Activated B cell treated with CpG ODN at 0.5 μM for 24 hours (primary cell): ENCODE results near the gene PTGDR2. TPM values are rescaled to one million over a fixed set of nuclear protein-coding genes. Genes with fewer than 3 reads are reported as not detected.

Experiments
- ATAC-seq: fragments of 200-7000 bp; cut with Tn5 transposase; one replicate; pipeline ENCODE4 v1.10.0; 2021; ENCODE audit warnings: low read depth, mild to moderate bottlenecking, moderate library complexity
- CTCF ChIA-PET: fragments of 350-600 bp; sonication (Branson Sonifier 250); formaldehyde crosslinking; loops from one replicate; lab custom pipeline; 2021; ENCODE audit warnings: antibody characterized with exemption; lab: Charles Lee
- POLR2A ChIA-PET: fragments of 350-600 bp; sonication (Branson Sonifier 250); formaldehyde crosslinking; loops from one replicate; lab custom pipeline; 2021; ENCODE audit warnings: antibody characterized with exemption; lab: Charles Lee
- DNase-seq: peaks from one replicate; pipeline ENCODE4 v3.0.0; 2022
- H3K27ac Mint-ChIP-seq: one replicate; pipeline ENCODE4 v1.8.0; 2020; ENCODE audit warnings: mixed read lengths
- H3K27me3 Mint-ChIP-seq: one replicate; pipeline ENCODE4 v1.8.0; 2021; ENCODE audit warnings: mixed read lengths
- H3K36me3 Mint-ChIP-seq: one replicate; pipeline ENCODE4 v1.8.0; 2021; ENCODE audit warnings: low read depth, mixed read lengths
- H3K4me1 Mint-ChIP-seq: one replicate; pipeline ENCODE4 v1.8.0; 2021; ENCODE audit warnings: mixed read lengths
- H3K4me3 Mint-ChIP-seq: one replicate; pipeline ENCODE4 v1.8.0; 2020; ENCODE audit warnings: mild to moderate bottlenecking, mixed read lengths
- H3K9me3 Mint-ChIP-seq: one replicate; pipeline ENCODE4 v1.8.0; 2020; ENCODE audit warnings: mixed read lengths
- CTCF ChIP-seq: fragments of 200-600 bp; IDR thresholded peaks from one replicate; pipeline ENCODE4 v1.8.0; 2022; ENCODE audit warnings: antibody characterized with exemption, mild to moderate bottlenecking
- intact Hi-C: fragments of 100-400 bp; cut with micrococcal nuclease; formaldehyde crosslinking; loops from one replicate; pipeline ENCODE4 v1.15.1; 2024
- total RNA-seq: library from RNA; stranded (reverse); gene quantifications from 2 replicates; pipeline ENCODE4 v1.2.3, GENCODE V29; 2022

The PTGDR2 gene
- total RNA-seq, 1 donor from 2014 or later, result not detected

GRCh38 chr11:60834742-60835533, 20.8 kb downstream of the PTGDR2 start:
- CTCF ChIA-PET, result interaction anchor here (0.9 to 1.0 kb wide), 3 partner anchors 53 to 352 kb away, joined by 3 read pairs; no protein-coding TSS in a partner anchor
- H3K27me3 Mint-ChIP-seq, result peaks cover 5% of the 10 kb centered on the region
- POLR2A ChIA-PET, result no interaction called here
- no peak for TF ChIP-seq CTCF
- H3K9me3 Mint-ChIP-seq, result no peaks in the 10 kb centered on the region
- intact Hi-C loops, result loop anchor here (5.0 kb wide), 2 partner anchors 58 to 337 kb away; no protein-coding TSS in a partner anchor
- H3K27ac Mint-ChIP-seq, result no peak overlapping the region
- no peak for DNase-seq
- no peak for ATAC-seq
- no peak overlapping the region for H3K4me3 Mint-ChIP-seq
- H3K36me3 Mint-ChIP-seq, result no peaks in the 10 kb centered on the region
- H3K4me1 Mint-ChIP-seq, result peaks cover 5% of the 10 kb centered on the region

- Mint-ChIP-seq H3K27me3 (peaks cover 8% of the 10 kb centered on the region), H3K36me3 (no peaks in the 10 kb centered on the region), H3K4me3 (no peak overlapping the region), H3K4me1 (peaks cover 5% of the 10 kb centered on the region), H3K27ac (no peak overlapping the region), H3K9me3 (no peaks in the 10 kb centered on the region)
- ChIA-PET CTCF (interaction anchor here (0.8 to 5.6 kb wide), 34 partner anchors 10 to 686 kb away, joined by 3 to 47 read pairs (median 4); partner anchors contain the start of genes CCDC86, CD6, PTGDR2 and TMEM216), POLR2A (interaction anchor here (0.8 to 0.9 kb wide), 2 partner anchors 56 to 297 kb away, joined by 3 to 4 read pairs; no protein-coding TSS in a partner anchor)
- no peak for DNase-seq
- ATAC-seq, result no peak
- no peak for TF ChIP-seq CTCF
- intact Hi-C loops, result loop anchor here (1.0 to 5.0 kb wide), 9 partner anchors 54 to 561 kb away; partner anchors contain the start of gene TMEM216
These were observed 24.2 kb downstream of the PTGDR2 start for GRCh38 chr11:60831501-60832079.

GRCh38 chr11:60831143-60831500, 24.6 kb downstream of the PTGDR2 start:
- H3K9me3 Mint-ChIP-seq, result no peaks in the 10 kb centered on the region
- ChIA-PET CTCF (interaction anchor here (0.6 to 5.6 kb wide), 41 partner anchors 9 to 686 kb away, joined by 3 to 47 read pairs (median 4); partner anchors contain the start of genes CCDC86, CD6, PTGDR2 and TMEM216), POLR2A (interaction anchor here (0.8 to 1.0 kb wide), 3 partner anchors 57 to 298 kb away, joined by 3 to 4 read pairs (median 4); no protein-coding TSS in a partner anchor)
- H3K4me1 Mint-ChIP-seq, result peaks cover 5% of the 10 kb centered on the region
- intact Hi-C loops, result loop anchor here (1.0 to 5.0 kb wide), 9 partner anchors 54 to 562 kb away; partner anchors contain the start of gene TMEM216
- DNase-seq (peak; percentile 69), ATAC-seq (peak; percentile 95)
- no peak overlapping the region for H3K27ac Mint-ChIP-seq
- H3K27me3 Mint-ChIP-seq, result peaks cover 8% of the 10 kb centered on the region
- no peaks in the 10 kb centered on the region for H3K36me3 Mint-ChIP-seq
- H3K4me3 Mint-ChIP-seq, result no peak overlapping the region
- peak; percentile 54 for TF ChIP-seq CTCF

GRCh38 chr11:60830478-60831142, 25.1 kb downstream of the PTGDR2 start:
- Mint-ChIP-seq H3K27me3 (peaks cover 8% of the 10 kb centered on the region), H3K36me3 (no peaks in the 10 kb centered on the region), H3K9me3 (no peaks in the 10 kb centered on the region), H3K4me1 (peaks cover 4% of the 10 kb centered on the region), H3K27ac (no peak overlapping the region), H3K4me3 (no peak overlapping the region)
- ChIA-PET CTCF (interaction anchor here (0.6 to 5.6 kb wide), 38 partner anchors 9 to 687 kb away, joined by 3 to 47 read pairs (median 4); partner anchors contain the start of genes CCDC86, CD6, PTGDR2 and TMEM216), POLR2A (interaction anchor here (0.7 to 1.0 kb wide), 4 partner anchors 56 to 298 kb away, joined by 3 to 6 read pairs (median 4); no protein-coding TSS in a partner anchor)
- DNase-seq (no peak), ATAC-seq (no peak)
- TF ChIP-seq CTCF, result no peak
- intact Hi-C loops, result loop anchor here (1.0 to 5.0 kb wide), 9 partner anchors 53 to 562 kb away; partner anchors contain the start of gene TMEM216
